ENCODE measurements around the gene PRODH2. TPM values are rescaled to one million over a fixed set of nuclear protein-coding genes. Genes with fewer than 3 reads are reported as not detected.

Gene PRODH2
- total RNA-seq, 1 experiment from 2014 or later, result not detected

- no TSS peak for BruUV-seq (replicated peaks)
- Histone ChIP-seq H3F3A (ENCODE audit: low read length, unreplicated experiment) (no peaks in the 10 kb centered on the region), H3K36me3 (ENCODE audit: low read depth, low read length) (no peaks in the 10 kb centered on the region), H2AFZ (ENCODE audit: low read length) (no peak overlapping the region), H3K4me3 (ENCODE audit: low read length) (no peak overlapping the region), H3K4me2 (ENCODE audit: low read length) (no peak overlapping the region), H3K9ac (ENCODE audit: low read length) (no peak overlapping the region), H3K79me2 (ENCODE audit: low read length) (no peaks in the 10 kb centered on the region), H3K27ac (ENCODE audit: low read length) (no peak overlapping the region), H3K4me1 (ENCODE audit: insufficient read depth, low read length) (no peaks in the 10 kb centered on the region), H4K20me1 (ENCODE audit: low read length) (no peaks in the 10 kb centered on the region), H3K27me3 (ENCODE audit: low read length) (no peaks in the 10 kb centered on the region), H3K9me3 (ENCODE audit: low read length) (no peaks in the 10 kb centered on the region), H3K9me2 (replicated peaks; ENCODE audit: low read length) (no peaks in the 10 kb centered on the region)
- TF ChIP-seq EZH2 (IDR thresholded peaks at IDR 0.05; ENCODE audit: low read length, unreplicated experiment) (no peak), EZH2phosphoT487 (IDR thresholded peaks at IDR 0.05; ENCODE audit: borderline replicate concordance, low read length) (no peak), CTCF (conservative IDR thresholded peaks at IDR 0.05; ENCODE audit: low read depth, low read length) (no peak)
- ATAC-seq (no peak), DNase-seq (no peak)
- intact Hi-C loops (cut with micrococcal nuclease), result no loop called here
- ChIA-PET CTCF (no interaction called here), POLR2A (ENCODE audit: unreplicated experiment) (no interaction called here)
These were observed 25.3 kb downstream of the PRODH2 start for GRCh38 chr19:35787227-35787799.

GRCh38 chr19:35786299-35787160 lies 26.1 kb downstream of the PRODH2 start:
- no peak overlapping the region for H3K4me3 ChIP-seq (ENCODE audit: low read length)
- no peak overlapping the region for H3K4me2 ChIP-seq (ENCODE audit: low read length)
- intact Hi-C loops (cut with micrococcal nuclease), result no loop called here
- H3K36me3 ChIP-seq (ENCODE audit: low read depth, low read length), result no peaks in the 10 kb centered on the region
- H3K9ac ChIP-seq (ENCODE audit: low read length), result no peak overlapping the region
- H3K79me2 ChIP-seq (ENCODE audit: low read length), result no peaks in the 10 kb centered on the region
- H4K20me1 ChIP-seq (ENCODE audit: low read length), result no peaks in the 10 kb centered on the region
- H3F3A ChIP-seq (ENCODE audit: low read length, unreplicated experiment), result no peaks in the 10 kb centered on the region
- ATAC-seq, result no peak
- POLR2A ChIA-PET (ENCODE audit: unreplicated experiment), result no interaction called here
- H3K4me1 ChIP-seq (ENCODE audit: insufficient read depth, low read length), result no peaks in the 10 kb centered on the region
- H3K9me2 ChIP-seq (replicated peaks; ENCODE audit: low read length), result no peaks in the 10 kb centered on the region
- H2AFZ ChIP-seq (ENCODE audit: low read length), result no peak overlapping the region
- H3K27ac ChIP-seq (ENCODE audit: low read length), result no peak overlapping the region
- CTCF ChIA-PET, result no interaction called here
- TF ChIP-seq CTCF (conservative IDR thresholded peaks at IDR 0.05; ENCODE audit: low read depth, low read length), result no peak
- H3K9me3 ChIP-seq (ENCODE audit: low read length), result no peaks in the 10 kb centered on the region
- DNase-seq, result no peak
- H3K27me3 ChIP-seq (ENCODE audit: low read length), result no peaks in the 10 kb centered on the region
- BruUV-seq (replicated peaks), result no TSS peak

- no peaks in the 10 kb centered on the region for H3K4me1 ChIP-seq (ENCODE audit: insufficient read depth, low read length)
- no peaks in the 10 kb centered on the region for H3K79me2 ChIP-seq (ENCODE audit: low read length)
- H4K20me1 ChIP-seq (ENCODE audit: low read length), result no peaks in the 10 kb centered on the region
- BruUV-seq (replicated peaks), result no TSS peak
- no peaks in the 10 kb centered on the region for H3K36me3 ChIP-seq (ENCODE audit: low read depth, low read length)
- H3K9me2 ChIP-seq (replicated peaks; ENCODE audit: low read length), result no peaks in the 10 kb centered on the region
- no peak overlapping the region for H3K4me2 ChIP-seq (ENCODE audit: low read length)
- no peak overlapping the region for H3K4me3 ChIP-seq (ENCODE audit: low read length)
- intact Hi-C loops (cut with micrococcal nuclease), result no loop called here
- no peak overlapping the region for H3K27ac ChIP-seq (ENCODE audit: low read length)
- DNase-seq (no peak), ATAC-seq (no peak)
- ChIA-PET POLR2A (ENCODE audit: unreplicated experiment) (no interaction called here), CTCF (no interaction called here)
- H3K9ac ChIP-seq (ENCODE audit: low read length), result no peak overlapping the region
- no peak for TF ChIP-seq EZH2 (IDR thresholded peaks at IDR 0.05; ENCODE audit: low read length, unreplicated experiment)
- no peak for TF ChIP-seq CTCF (conservative IDR thresholded peaks at IDR 0.05; ENCODE audit: low read depth, low read length)
- no peak for TF ChIP-seq EZH2phosphoT487 (IDR thresholded peaks at IDR 0.05; ENCODE audit: borderline replicate concordance, low read length)
- no peaks in the 10 kb centered on the region for H3K27me3 ChIP-seq (ENCODE audit: low read length)
- H3F3A ChIP-seq (ENCODE audit: low read length, unreplicated experiment), result no peaks in the 10 kb centered on the region
- no peak overlapping the region for H2AFZ ChIP-seq (ENCODE audit: low read length)
- no peaks in the 10 kb centered on the region for H3K9me3 ChIP-seq (ENCODE audit: low read length)
These were observed 27.4 kb downstream of the PRODH2 start for GRCh38 chr19:35785339-35785627.

All from PC-3 (cell line).